ENCODE results near the gene INO80.

INO80 gene

GRCh38 chr15:41001524-41002214 lies 114.4 kb downstream of the INO80 start:
- in situ Hi-C loops (cut with MboI; ENCODE audit: low pct_unique_long_range_greater_than_20kb, low sequenced_read_pairs, unreplicated experiment), result no loop called here
- TF ChIP-seq CTCF (IDR thresholded peaks at IDR 0.05; ENCODE audit: extremely low read depth, insufficient read depth, missing control alignments), result no peak
- DNase-seq (ENCODE audit: low spot score), result no peak

GRCh38 chr15:40999190-40999589 lies 116.9 kb downstream of the INO80 start:
- DNase-seq (ENCODE audit: low spot score), result no peak
- TF ChIP-seq CTCF (IDR thresholded peaks at IDR 0.05; ENCODE audit: extremely low read depth, insufficient read depth, missing control alignments), result no peak
- in situ Hi-C loops (cut with MboI; ENCODE audit: low pct_unique_long_range_greater_than_20kb, low sequenced_read_pairs, unreplicated experiment), result no loop called here

- DNase-seq (ENCODE audit: low spot score), result no peak
- in situ Hi-C loops (cut with MboI; ENCODE audit: low pct_unique_long_range_greater_than_20kb, low sequenced_read_pairs, unreplicated experiment), result no loop called here
- no peak for TF ChIP-seq CTCF (IDR thresholded peaks at IDR 0.05; ENCODE audit: extremely low read depth, insufficient read depth, missing control alignments)
These were observed 120.4 kb downstream of the INO80 start for GRCh38 chr15:40995656-40996055.

GRCh38 chr15:40992825-40993224 lies 123.3 kb downstream of the INO80 start:
- no peak for TF ChIP-seq CTCF (IDR thresholded peaks at IDR 0.05; ENCODE audit: extremely low read depth, insufficient read depth, missing control alignments)
- in situ Hi-C loops (cut with MboI; ENCODE audit: low pct_unique_long_range_greater_than_20kb, low sequenced_read_pairs, unreplicated experiment), result no loop called here
- no peak for DNase-seq (ENCODE audit: low spot score)

- no peak for TF ChIP-seq CTCF (IDR thresholded peaks at IDR 0.05; ENCODE audit: extremely low read depth, insufficient read depth, missing control alignments)
- in situ Hi-C loops (cut with MboI; ENCODE audit: low pct_unique_long_range_greater_than_20kb, low sequenced_read_pairs, unreplicated experiment), result no loop called here
- no peak for DNase-seq (ENCODE audit: low spot score)
These were observed 123.8 kb downstream of the INO80 start for GRCh38 chr15:40992241-40992741.

- in situ Hi-C loops (cut with MboI; ENCODE audit: low pct_unique_long_range_greater_than_20kb, low sequenced_read_pairs, unreplicated experiment), result no loop called here
- TF ChIP-seq CTCF (IDR thresholded peaks at IDR 0.05; ENCODE audit: extremely low read depth, insufficient read depth, missing control alignments), result no peak
- no peak for DNase-seq (ENCODE audit: low spot score)
These were observed 124.7 kb downstream of the INO80 start for GRCh38 chr15:40991355-40991754.
